NCI-H1092 (cell line): ENCODE data around the gene EGFL6.

ENCODE experiments used
- DNase-seq: peaks from one replicate; lab custom pipeline; 2025; lab: John Stamatoyannopoulos, UW

Gene EGFL6, protein sequence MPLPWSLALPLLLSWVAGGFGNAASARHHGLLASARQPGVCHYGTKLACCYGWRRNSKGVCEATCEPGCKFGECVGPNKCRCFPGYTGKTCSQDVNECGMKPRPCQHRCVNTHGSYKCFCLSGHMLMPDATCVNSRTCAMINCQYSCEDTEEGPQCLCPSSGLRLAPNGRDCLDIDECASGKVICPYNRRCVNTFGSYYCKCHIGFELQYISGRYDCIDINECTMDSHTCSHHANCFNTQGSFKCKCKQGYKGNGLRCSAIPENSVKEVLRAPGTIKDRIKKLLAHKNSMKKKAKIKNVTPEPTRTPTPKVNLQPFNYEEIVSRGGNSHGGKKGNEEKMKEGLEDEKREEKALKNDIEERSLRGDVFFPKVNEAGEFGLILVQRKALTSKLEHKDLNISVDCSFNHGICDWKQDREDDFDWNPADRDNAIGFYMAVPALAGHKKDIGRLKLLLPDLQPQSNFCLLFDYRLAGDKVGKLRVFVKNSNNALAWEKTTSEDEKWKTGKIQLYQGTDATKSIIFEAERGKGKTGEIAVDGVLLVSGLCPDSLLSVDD

DNA sequence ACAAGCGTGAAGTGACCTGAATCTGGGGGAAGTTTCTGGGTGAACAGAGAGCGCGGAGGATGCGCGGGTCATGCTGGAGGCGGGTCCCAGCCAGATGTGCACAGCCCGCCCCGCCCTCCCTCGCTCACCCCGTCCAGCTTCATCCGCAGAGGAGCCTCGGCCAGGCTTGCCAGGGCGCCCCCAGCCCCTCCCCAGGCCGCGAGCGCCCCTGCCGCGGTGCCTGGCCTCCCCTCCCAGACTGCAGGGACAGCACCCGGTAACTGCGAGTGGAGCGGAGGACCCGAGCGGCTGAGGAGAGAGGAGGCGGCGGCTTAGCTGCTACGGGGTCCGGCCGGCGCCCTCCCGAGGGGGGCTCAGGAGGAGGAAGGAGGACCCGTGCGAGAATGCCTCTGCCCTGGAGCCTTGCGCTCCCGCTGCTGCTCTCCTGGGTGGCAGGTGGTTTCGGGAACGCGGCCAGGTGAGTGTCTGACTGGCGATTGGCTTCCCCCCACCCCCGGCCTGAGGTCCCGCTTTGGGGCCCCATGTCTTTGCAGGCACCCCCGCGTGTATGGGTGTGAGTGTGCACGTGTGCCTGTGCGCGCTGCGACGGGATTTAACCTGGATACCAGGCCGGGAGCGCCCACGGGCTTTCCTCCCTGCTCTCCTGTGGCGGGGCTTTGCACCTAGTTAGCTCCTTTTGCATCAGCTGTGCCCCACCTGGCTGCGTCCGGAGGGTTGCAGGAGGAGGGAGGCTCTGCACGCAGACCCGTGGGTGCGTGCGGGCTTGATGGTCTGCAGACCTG is at the start of gene EGFL6:
EGFL6 (plus strand) TSS at position 123 of the 782 bp plus-strand sequence; CDS start at position 384, 261 bp downstream.
- DNase-seq, result no peak

DNA sequence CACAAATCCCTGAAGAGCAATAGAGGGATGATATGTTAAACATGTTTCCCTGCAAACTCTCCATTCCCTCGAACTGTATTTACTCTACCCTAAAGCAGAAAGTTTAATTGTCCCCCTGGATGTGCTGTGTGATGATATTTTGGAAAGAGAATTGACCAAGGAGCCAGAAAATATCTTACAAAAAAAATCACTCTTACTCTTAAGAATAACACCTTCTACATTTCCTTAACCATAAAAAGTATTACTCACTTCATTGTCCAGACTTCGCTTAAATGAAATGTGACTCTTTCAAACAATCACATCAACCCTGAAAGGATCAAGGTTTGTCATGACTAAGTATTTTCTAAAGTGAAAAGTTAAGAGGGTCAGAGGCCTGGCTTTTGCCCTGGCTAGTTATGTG is 49.0 kb upstream of the EGFL6 start:
- no peak for DNase-seq

DNA sequence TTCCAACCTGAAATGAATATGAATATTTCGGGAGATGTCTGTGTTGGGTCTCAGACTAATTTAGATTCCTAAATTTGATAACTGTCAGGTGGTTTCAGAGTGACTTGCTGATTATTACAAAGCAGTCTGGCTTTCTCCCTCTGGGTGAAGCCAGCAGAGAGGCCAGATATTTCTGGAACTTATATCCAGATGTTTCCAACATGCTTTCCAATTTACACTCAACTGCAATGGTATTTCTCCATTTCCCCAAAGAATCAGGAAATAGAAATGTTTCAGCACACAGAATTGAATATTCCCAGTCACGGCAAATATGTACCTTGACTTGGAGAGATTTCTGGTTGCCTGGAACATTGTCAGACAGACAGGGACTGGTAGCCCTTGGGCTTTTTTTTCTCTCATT is 48.5 kb upstream of the EGFL6 start:
- DNase-seq, result no peak

DNA sequence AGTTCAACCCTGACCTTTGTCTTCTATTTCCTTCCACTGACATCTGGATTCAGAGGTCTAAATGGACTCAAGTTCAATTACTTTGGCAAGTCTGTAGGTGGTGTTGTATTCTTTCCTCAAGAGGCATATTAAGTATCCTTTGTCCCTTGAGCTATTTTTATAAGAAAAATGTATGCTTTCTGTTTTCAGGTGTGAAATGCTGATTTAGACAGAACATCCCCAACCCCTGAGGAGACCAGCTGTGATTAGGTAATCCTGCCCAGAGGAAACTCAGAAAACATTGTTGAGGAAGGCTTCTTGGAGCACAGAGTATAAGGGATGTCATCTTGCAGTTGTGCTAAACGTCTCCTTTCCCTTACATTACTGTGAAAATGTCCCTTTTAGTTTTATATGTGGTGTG is 46.6 kb upstream of the EGFL6 start:
- DNase-seq, result no peak

DNA sequence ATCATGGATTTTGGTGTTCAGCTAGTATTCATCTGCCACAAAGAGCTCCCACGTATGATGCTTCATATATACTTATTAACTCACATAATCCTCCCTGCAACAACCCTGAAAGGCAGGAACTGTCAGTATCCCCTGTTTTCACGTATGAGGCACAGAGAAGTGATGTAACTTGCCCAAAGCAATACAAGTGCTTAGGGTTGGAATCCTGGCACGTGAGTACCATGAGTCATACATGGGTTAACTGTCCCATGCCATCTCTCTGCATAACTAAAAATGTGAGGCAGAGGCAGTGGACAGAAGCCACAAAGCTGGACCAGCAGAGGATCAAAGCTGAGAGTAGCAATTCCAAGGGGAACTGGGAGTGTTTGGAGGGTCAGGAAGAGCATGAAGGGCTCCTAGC is 35.7 kb upstream of the EGFL6 start:
- no peak for DNase-seq

DNA sequence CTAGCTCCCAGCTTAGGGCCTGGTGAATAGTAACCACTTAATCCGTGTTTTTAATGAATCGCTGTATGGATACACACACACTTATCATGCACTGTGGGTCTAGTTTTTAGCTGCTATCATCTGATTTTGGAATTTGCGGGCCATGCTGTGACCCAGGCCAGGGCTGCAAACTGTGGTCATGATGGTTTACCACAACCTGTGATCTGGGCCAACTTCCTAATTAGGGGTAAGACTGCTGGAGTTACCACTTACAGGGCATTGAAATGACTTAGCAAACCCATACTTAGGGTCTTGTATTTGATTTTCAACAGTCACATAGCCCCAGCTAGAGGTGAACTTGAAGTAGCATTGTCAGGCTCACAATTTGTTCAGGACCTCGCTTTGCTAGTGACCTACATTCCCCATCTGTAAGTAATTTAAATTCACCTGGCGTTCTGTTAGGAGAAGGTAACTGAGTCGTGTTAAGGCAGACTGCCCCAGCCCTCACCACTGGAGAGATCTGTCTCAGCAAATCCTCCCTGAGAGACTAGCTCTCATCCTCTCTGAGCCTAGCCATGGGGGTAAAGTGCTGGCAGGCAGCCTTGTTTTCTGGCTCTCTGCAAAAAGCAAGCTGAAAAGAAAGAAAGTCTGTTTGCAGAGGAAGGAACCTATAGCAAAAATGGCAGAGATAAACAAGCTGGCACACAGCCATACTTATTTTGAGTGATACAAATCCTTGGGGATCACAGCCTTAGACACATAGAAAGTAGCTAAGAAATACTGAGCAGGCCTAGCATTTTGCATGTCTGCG is 33.8 kb upstream of the EGFL6 start:
- DNase-seq, result no peak

DNA sequence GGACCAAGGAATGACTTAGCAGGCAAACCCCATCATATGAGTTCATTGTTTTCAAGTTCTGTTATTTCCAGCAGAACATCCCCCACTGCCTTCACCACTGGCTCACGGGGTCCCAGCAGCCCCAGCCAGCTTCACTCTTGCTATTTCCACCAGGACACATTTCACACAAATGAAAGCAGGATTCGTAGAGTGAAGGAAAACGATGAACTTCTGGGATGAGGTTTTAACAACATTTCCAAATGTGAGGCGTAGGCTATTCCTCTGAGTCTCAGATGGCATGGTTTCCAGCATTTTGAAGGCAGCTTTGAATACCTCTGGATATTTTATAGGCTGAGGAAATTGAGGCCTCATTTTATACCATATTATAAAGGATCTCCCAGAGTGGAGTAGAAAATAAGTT is 32.9 kb upstream of the EGFL6 start:
- DNase-seq, result no peak

DNA sequence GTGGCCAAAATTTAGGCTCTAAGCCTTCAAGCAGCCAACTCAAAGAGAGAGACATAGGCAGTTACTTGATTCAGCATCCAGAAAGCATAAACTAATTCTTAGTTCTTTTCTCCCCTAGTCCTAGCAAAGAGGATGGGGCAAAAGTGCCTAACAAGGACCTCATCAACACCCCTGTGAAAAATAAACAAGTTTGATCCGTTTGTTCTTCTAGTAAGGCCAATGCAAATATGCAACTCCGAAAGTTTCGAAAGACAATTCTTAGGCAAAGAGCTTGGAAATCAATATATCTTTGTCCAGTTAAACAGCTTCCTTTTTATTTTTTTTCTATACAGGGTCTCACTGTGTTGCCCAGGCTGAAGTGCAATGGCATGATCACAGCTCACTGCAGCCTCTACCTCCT is 31.0 kb upstream of the EGFL6 start:
- no peak for DNase-seq

DNA sequence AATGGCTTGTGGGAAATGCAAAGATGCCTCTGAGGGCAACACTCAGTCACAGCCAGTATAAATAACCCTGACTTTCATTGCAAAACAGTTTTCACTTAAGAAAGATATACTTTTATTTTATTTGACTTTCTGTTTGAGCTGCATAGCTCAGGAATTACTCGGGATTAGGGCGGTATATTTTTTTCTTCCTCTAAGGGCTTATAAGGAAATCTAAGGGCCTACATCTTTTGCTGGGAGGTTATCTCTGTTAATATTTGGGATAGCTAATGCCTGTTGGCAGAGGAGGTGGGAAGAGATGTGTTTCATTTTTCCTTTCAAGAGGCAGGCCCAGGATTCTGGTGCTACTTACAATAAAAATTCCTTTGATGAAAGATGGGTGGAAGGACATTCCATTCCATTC is 28.8 kb upstream of the EGFL6 start:
- DNase-seq, result no peak

DNA sequence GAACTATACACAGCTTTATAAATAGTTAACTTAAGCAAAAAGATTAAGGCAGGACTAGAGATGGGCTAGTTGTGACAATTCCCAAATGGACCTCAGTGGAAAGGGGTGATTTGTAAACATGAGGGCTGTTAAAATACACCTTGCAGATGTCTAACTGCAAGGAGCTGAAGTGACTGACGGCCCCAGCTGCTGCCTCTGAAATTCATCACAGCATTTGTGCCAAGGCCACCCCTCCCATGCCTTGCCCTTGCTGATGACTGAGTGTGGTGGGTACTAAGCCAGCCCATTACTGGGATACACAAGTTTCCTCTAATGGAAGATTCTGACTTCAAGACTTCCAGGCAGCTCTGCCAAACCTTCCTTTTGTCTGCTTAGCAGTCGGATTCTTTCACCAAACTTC is 23.7 kb upstream of the EGFL6 start:
- no peak for DNase-seq

DNA sequence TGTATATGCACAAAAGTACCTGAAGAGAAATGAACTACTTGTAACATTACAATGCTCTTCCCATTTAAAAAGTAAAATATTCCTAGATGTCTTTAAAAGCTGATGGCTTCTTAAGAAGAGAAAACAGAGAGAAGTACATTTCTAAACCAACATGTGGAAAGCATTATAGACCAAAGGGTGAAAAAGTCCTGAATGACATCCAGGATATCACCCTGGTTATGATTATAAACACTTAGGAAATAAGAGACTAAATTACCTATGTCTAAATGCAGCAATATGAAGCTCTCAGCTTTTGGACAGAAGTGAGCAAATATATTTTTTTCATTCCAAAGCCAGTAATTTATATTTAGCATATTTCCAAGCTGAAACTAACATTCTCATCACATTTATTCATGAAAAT is 21.7 kb upstream of the EGFL6 start:
- no peak for DNase-seq

DNA sequence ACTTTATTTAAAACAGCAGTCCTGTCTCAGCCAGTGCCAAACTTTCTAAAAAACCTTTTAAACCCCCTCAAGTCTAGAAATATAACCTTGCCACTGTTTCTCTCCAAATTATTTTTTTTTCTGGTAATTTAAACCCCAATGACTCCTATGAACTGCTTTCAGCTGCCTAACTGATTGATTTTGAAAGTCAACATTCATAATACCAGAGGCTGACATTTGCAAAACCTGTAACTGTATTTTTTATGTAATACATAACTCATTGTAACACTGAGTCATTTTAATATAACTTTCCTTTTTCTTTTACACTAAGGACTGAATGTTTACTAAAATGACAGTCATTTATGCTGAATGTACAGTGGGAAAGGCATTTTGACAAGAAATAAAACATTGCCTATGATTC is 19.1 kb upstream of the EGFL6 start:
- DNase-seq, result no peak

DNA sequence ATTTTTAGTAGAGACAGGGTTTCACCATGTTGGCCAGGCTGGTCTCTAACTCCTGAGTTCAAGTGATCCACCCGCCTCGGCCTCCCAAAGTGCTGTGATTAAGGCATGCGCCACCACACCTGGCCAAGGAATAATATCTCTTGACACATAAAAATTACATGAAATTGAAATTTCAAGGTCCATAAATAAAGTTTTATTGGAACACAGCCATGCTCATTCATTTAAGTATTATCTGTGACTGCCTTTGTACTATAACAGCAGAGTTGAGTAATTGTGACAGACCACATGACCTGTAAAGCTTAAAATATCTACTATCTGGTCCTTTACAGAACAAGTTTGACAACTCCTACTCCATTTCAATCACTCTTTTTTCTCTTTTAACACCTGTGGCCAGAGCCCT is 17.8 kb upstream of the EGFL6 start:
- no peak for DNase-seq

DNA sequence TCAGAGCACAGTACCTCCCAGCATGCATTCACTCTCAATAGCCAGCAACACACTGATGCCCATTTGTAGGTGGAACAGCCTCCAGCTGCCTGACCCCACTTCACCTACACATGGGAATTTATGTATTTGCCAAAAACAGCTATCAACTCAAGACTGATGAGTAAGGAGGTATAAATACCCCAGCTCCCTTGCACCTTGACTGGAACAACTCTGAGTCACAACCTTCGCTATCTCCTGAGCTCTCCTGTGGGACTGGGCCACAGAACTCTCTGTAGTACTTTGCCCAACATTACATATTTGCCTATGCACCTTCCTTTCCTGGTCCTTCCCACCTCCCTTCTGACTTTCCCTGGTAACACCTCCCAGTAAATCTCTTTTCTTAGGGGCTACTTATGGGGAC is 16.5 kb upstream of the EGFL6 start:
- DNase-seq, result no peak

DNA sequence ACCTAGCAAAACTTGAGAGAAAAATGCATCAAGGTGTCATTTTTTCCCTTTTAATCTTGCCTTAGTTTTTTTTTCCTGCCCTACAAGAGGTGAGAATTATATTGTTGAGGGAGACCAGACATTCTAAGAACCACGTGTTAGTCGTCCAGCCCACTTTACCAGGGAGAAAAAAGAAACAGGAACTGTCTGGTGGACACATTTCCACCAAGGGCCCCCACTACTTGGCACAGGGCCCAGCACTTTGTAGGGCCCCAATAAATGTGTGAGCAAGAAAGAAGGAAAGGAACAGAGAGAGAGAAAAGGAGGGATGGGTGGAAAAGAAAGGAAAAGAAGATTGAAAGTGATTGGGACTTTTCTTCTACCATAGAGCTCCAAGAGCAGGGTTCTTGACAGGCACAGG is 3.9 kb upstream of the EGFL6 start:
- no peak for DNase-seq

DNA sequence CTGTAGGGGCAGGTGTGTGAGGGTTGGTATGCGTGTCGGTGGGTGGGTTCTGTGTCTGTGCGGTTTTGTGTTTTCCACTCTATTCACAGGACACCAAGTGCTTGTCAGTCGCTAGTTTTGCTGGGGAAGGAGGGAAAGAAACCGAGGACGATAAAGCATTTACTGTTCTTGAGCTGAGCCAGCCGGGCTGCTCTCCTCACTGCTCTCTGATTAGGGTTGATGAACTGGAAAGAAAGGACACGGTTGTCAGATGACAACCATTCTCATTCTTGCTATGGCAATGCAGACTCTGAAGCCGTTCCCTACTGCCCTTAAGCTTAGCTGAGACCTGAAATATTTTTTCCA is 832 bp downstream of the EGFL6 start:
- no peak for DNase-seq

DNA sequence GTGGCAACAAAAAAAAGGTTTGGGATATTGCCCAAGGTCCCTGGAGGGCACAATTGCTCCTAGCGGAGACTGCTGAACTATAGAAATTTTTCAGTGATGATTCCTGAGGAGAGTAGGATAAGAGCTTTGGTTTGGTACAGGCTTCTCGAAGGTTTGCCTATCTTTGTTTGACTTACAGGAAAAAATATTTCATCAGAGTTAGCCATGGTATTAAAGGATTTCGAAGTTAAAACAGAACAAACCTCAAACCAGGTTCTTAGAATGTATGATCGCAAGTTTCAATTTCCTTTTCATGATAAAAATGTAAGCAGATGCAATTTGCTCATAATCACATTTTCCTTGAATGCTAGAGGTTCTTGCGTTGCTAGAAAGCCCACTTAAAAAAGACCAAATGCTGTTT is 1.7 kb downstream of the EGFL6 start:
- no peak for DNase-seq

DNA sequence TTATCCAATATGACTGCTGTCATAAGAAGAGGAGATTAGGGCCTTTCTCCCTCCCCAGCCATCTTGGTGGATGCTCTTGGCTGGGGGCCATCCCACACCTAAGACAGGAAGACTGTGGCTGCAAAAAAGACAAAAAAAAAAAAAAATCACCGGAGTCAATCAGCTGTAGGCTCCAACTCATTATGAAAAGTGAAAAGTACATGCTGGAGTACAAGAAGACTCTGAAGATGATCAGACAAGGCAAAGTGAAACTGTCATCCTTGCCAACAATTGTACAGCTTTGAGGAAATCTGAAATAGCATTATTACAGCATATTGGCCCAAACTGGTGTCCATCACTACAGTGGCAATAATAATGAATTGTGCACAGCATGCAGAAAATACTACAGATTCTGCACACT is 5.2 kb downstream of the EGFL6 start:
- DNase-seq, result no peak

DNA sequence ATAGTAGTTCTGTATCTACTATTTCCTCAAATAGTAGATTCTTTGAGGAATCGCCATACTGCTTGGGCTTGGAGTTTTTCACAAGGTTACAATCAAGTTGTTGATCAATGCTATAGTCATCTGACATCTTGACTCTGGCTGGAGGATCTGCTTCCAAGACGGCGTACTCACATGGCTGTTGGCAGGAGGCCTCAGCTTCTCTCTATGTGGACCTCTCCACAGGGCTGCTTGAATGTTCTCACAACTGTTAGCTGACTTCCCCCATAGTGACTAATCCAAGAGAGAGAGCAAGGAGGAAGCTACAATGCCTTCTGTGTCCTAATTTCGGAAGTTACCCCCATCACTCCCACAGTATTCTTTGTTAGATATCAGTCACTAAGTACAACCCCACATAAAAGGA is 10.3 kb downstream of the EGFL6 start:
- no peak for DNase-seq

DNA sequence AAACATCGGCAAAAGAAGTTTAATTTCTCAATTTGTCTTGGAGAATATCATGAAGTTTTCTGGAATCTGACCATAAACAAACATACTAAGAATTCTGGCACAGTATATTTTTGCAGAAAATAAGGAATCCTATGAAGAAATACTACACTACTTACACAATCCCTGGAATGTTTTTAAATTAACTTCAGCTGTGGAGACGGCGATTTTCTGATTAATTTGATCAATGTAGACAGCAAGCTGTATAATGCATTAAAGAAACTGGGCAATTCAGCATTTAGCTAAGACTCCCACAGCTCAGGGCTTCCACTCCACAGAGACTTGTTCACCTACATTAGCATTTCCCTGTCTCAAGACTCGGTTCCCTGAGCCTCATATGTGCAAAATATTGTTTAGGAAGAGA is 12.2 kb downstream of the EGFL6 start:
- no peak for DNase-seq

DNA sequence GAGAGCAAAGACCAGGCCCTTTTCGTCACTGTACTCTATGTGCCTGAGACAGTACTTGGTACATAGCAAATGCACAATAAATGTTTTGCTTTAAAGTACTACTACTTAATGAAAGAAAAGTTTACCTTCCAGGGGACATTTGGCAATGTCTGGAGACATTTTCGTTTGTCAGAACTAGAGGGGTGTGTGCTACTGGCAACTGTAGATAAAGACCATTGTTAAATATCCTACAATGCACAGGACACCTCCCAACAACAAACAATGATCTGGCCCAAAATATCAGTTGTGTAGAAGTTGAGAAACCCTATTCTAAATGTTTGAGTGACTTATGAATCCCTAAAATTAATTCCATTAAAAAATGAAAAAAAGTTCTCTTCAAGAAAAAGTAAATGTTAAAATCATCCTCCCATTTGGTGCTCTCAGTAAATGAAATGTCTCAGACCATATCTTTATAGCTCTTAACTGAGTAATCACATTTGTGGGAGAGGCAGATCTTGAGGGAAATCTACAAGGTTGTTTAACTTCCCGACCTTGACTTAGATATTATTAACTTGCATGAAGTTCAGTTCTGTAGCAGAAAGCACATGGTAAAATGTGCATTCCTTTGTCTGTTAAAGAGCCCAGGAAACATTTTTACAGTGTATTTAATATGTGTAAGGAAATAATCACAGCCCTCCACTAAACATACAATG is 18.5 kb downstream of the EGFL6 start:
- DNase-seq, result no peak

DNA sequence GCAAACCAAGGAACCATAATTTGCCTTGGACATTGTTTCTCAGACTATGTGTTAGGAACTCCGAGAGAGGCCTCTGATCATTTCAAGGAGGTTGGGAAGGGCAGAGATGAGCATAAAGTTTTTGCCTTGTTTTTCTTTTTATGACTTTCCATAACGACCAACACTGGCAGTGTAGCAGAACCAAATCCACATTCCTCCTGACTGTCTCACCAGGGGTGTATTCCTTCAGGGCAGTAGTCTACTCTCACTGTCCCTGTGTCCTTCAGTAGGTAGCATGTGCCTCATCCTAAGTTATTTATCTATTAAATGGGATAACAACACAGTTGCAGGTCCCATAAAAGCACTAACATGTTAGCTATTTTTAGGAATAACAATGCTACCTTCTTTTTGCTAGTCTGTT is 20.8 kb downstream of the EGFL6 start:
- DNase-seq, result no peak
